Tongue (tissue), 2 donors: ENCODE data around the gene CTNNBL1. TPM values are rescaled to one million over a fixed set of nuclear protein-coding genes. Genes with fewer than 3 reads are reported as not detected.
A peak's percentile ranks its signal among the peaks of the same experiment; 100 is the strongest.

Experiments used
- DNase-seq: peaks from one replicate; pipeline ENCODE4 v3.0.0-alpha.2; 2015
- total RNA-seq: library from RNA; depleted of rRNA; stranded (reverse); fragments of >200 nt; gene quantifications from one replicate; pipeline ENCODE4 v1.2.3, GENCODE V29; 2014

The CTNNBL1 gene
- total RNA-seq, 1 donor from 2014 or later, result 40.2 TPM

- no peak for DNase-seq
Observed at GRCh38 chr20:37821696-37822095, 127.9 kb downstream of the CTNNBL1 start.

GRCh38 chr20:37822141-37822601, 128.3 kb downstream of the CTNNBL1 start:
- no peak for DNase-seq

GRCh38 chr20:37823296-37823980, 129.6 kb downstream of the CTNNBL1 start:
- DNase-seq, result peak; percentile 44

GRCh38 chr20:37827605-37828004, 133.8 kb downstream of the CTNNBL1 start:
- no peak for DNase-seq

GRCh38 chr20:37828684-37829083, 134.9 kb downstream of the CTNNBL1 start:
- DNase-seq, result no peak

GRCh38 chr20:37829128-37829527, 135.3 kb downstream of the CTNNBL1 start:
- DNase-seq, result no peak

GRCh38 chr20:37833221-37833896, 139.5 kb downstream of the CTNNBL1 start:
- DNase-seq, result no peak

GRCh38 chr20:37836926-37837325, 143.1 kb downstream of the CTNNBL1 start:
- no peak for DNase-seq

GRCh38 chr20:37837924-37838323, 144.1 kb downstream of the CTNNBL1 start:
- DNase-seq, result no peak

GRCh38 chr20:37838769-37839431, 145.1 kb downstream of the CTNNBL1 start:
- no peak for DNase-seq

GRCh38 chr20:37839432-37839827, 145.6 kb downstream of the CTNNBL1 start:
- no peak for DNase-seq

GRCh38 chr20:37839955-37840354, 146.1 kb downstream of the CTNNBL1 start:
- DNase-seq, result no peak

- DNase-seq, result no peak
Observed at GRCh38 chr20:37841389-37841788, 147.6 kb downstream of the CTNNBL1 start.

- no peak for DNase-seq
Observed at GRCh38 chr20:37841971-37842370, 148.1 kb downstream of the CTNNBL1 start.

GRCh38 chr20:37845241-37845681, 151.4 kb downstream of the CTNNBL1 start:
- peak; percentile 60 for DNase-seq

- no peak for DNase-seq
Observed at GRCh38 chr20:37845878-37846277, 152.0 kb downstream of the CTNNBL1 start.

GRCh38 chr20:37846573-37846972, 152.7 kb downstream of the CTNNBL1 start:
- no peak for DNase-seq

- DNase-seq, result no peak
Observed at GRCh38 chr20:37848706-37849105, 154.9 kb downstream of the CTNNBL1 start.

GRCh38 chr20:37849156-37849555, 155.3 kb downstream of the CTNNBL1 start:
- no peak for DNase-seq

GRCh38 chr20:37849566-37849965, 155.7 kb downstream of the CTNNBL1 start:
- no peak for DNase-seq

- DNase-seq, result no peak
Observed at GRCh38 chr20:37850036-37850592, 156.3 kb downstream of the CTNNBL1 start.

GRCh38 chr20:37850724-37851355, 157.0 kb downstream of the CTNNBL1 start:
- DNase-seq, result no peak
